ENCODE measurements around the gene LTBP2.

The LTBP2 gene

GRCh38 chr14:74503291-74503937 is 108.6 kb downstream of the LTBP2 start:
- DNase-seq, result no peak

GRCh38 chr14:74502236-74503019 is 109.6 kb downstream of the LTBP2 start:
- DNase-seq, result no peak

- DNase-seq, result no peak
These were observed 110.3 kb downstream of the LTBP2 start for GRCh38 chr14:74501691-74502090.

GRCh38 chr14:74501135-74501614 is 110.9 kb downstream of the LTBP2 start:
- DNase-seq, result no peak

GRCh38 chr14:74500417-74501134 is 111.5 kb downstream of the LTBP2 start:
- no peak for DNase-seq

- DNase-seq, result no peak
These were observed 116.7 kb downstream of the LTBP2 start for GRCh38 chr14:74495356-74495755.

GRCh38 chr14:74493343-74494261 is 118.4 kb downstream of the LTBP2 start, which contains the start of gene ISCA2:
ISCA2 (plus strand) TSS chr14:74493765; CDS start chr14:74493775, 10 bp downstream.
- peak; percentile 97 to 99 for DNase-seq

GRCh38 chr14:74492776-74493342 is 119.2 kb downstream of the LTBP2 start, which contains the start of gene NPC2:
NPC2 (minus strand) TSS chr14:74493305; CDS start chr14:74493274, 31 bp downstream.
- DNase-seq, result no peak

- no peak for DNase-seq
These were observed 119.9 kb downstream of the LTBP2 start for GRCh38 chr14:74491956-74492775.

GRCh38 chr14:74490486-74490885 is 121.6 kb downstream of the LTBP2 start:
- no peak for DNase-seq

GRCh38 chr14:74488786-74489397 is 123.1 kb downstream of the LTBP2 start:
- no peak for DNase-seq

- DNase-seq, result no peak
These were observed 125.9 kb downstream of the LTBP2 start for GRCh38 chr14:74486164-74486563.

- no peak for DNase-seq
These were observed 128.7 kb downstream of the LTBP2 start for GRCh38 chr14:74483321-74483720.

- DNase-seq, result no peak
These were observed 129.5 kb downstream of the LTBP2 start for GRCh38 chr14:74482571-74482970.

- DNase-seq, result no peak
These were observed 132.0 kb downstream of the LTBP2 start for GRCh38 chr14:74480046-74480445.

- DNase-seq, result peak in 1 of 2 experiments; percentile 20
These were observed 132.9 kb downstream of the LTBP2 start for GRCh38 chr14:74478996-74479635.

GRCh38 chr14:74476607-74477006 is 135.4 kb downstream of the LTBP2 start:
- DNase-seq, result no peak

- no peak for DNase-seq
These were observed 135.9 kb downstream of the LTBP2 start for GRCh38 chr14:74476107-74476506.

GRCh38 chr14:74475678-74476077 is 136.4 kb downstream of the LTBP2 start:
- DNase-seq, result no peak

- no peak for DNase-seq
These were observed 137.7 kb downstream of the LTBP2 start for GRCh38 chr14:74474376-74474775.
